Lower lobe of right lung (tissue), 2 donors: ENCODE data around the gene TLR10. TPM values are rescaled to one million over a fixed set of nuclear protein-coding genes. Genes with fewer than 3 reads are reported as not detected.

Source experiments
- ATAC-seq, 2 donors: fragments of 200-7000 bp; cut with Tn5 transposase; one replicate each; pipeline ENCODE4 v1.9.1; 2020 to 2022; ENCODE audit warnings: mild to moderate bottlenecking in 2 of 2, moderate library complexity in 2 of 2
- DNase-seq: peaks from one replicate; pipeline ENCODE4 v3.0.0-alpha.2; 2020
- H3K27ac ChIP-seq: fragments of 200-600 bp; one replicate; pipeline ENCODE4 v1.8.0; 2022
- H3K27me3 ChIP-seq: fragments of 200-600 bp; one replicate; pipeline ENCODE4 v1.8.0; 2022; ENCODE audit warnings: low read depth
- H3K36me3 ChIP-seq: fragments of 200-600 bp; one replicate; pipeline ENCODE4 v1.8.0; 2022; ENCODE audit warnings: mild to moderate bottlenecking
- H3K4me1 ChIP-seq: fragments of 200-600 bp; one replicate; pipeline ENCODE4 v1.8.0; 2022
- H3K4me3 ChIP-seq: fragments of 200-600 bp; one replicate; pipeline ENCODE4 v1.8.0; 2022; ENCODE audit warnings: mild to moderate bottlenecking
- H3K9me3 ChIP-seq: fragments of 200-600 bp; one replicate; pipeline ENCODE4 v1.8.0; 2022
- CTCF ChIP-seq: fragments of 200-600 bp; IDR thresholded peaks from one replicate; pipeline ENCODE4 v1.8.0; 2022; ENCODE audit warnings: antibody characterized with exemption, mild to moderate bottlenecking
- intact Hi-C: fragments of 100-400 bp; cut with DNase I; formaldehyde crosslinking; loops from one replicate; pipeline ENCODE4 v1.11.0; 2022
- long read RNA-seq: library from polyadenylated mRNA; unstranded; transcript quantifications from one replicate; pipeline ENCODE4 v2.0.0, GENCODE V29; 2021
- total RNA-seq: library from RNA; stranded (reverse); fragmentation: NEBNext Ultra II Directional; extraction: Animal tissue kit (Norgen Biotek cat#: 25700); gene quantifications from one replicate; pipeline ENCODE4 v1.2.1, GENCODE V29; 2021
- donor health status: DM: no; HTN: yes; CAD: no; lungs with severe emphysema.

Gene TLR10
- total RNA-seq: 1.2 TPM
- long read RNA-seq, partial matches to known transcripts: 0 of 1 reads
- long read RNA-seq, other reads (novel, unspliced or antisense): 1 of 1 reads

- Histone ChIP-seq H3K27ac (no peak within 1 kb of the TSS), H3K4me3 (peak within 1 kb of the TSS; percentile 4), H3K27me3 (no peaks in the 10 kb centered on the region), H3K4me1 (no peaks in the 10 kb centered on the region), H3K36me3 (no peaks in the 10 kb centered on the region), H3K9me3 (no peaks in the 10 kb centered on the region)
- intact Hi-C loops: no loop called here
- DNase-seq: no peak
- peak; percentile 66 for TF ChIP-seq CTCF
- peak; percentile 69 to 72 for ATAC-seq
These were observed at the start of gene TLR10 for GRCh38 chr4:38782452-38783108. TSS of gene TLR10 (minus strand) at chr4:38782990. CDS start at chr4:38775590, 7,400 bp downstream.

- H3K9me3 ChIP-seq: peaks cover 20% of the 10 kb centered on the region
- intact Hi-C loops: no loop called here
- no peak for TF ChIP-seq CTCF
- no peak for ATAC-seq
- H3K27me3 ChIP-seq: no peaks in the 10 kb centered on the region
- H3K4me3 ChIP-seq: no peak overlapping the region
- no peaks in the 10 kb centered on the region for H3K4me1 ChIP-seq
- H3K36me3 ChIP-seq: no peaks in the 10 kb centered on the region
- no peak overlapping the region for H3K27ac ChIP-seq
- DNase-seq: no peak
These were observed 49.4 kb upstream of the TLR10 start for GRCh38 chr4:38832206-38832605.

- DNase-seq: no peak
- Histone ChIP-seq H3K36me3 (no peaks in the 10 kb centered on the region), H3K27me3 (no peaks in the 10 kb centered on the region), H3K4me1 (no peaks in the 10 kb centered on the region), H3K9me3 (peaks cover 19% of the 10 kb centered on the region), H3K4me3 (no peak overlapping the region), H3K27ac (no peak overlapping the region)
- no peak for ATAC-seq
- intact Hi-C loops: no loop called here
- no peak for TF ChIP-seq CTCF
These were observed 48.9 kb upstream of the TLR10 start for GRCh38 chr4:38831653-38832052.

GRCh38 chr4:38829237-38829636, 46.4 kb upstream of the TLR10 start:
- DNase-seq (no peak), ATAC-seq (no peak)
- Histone ChIP-seq H3K4me1 (no peaks in the 10 kb centered on the region), H3K27me3 (no peaks in the 10 kb centered on the region), H3K4me3 (no peak overlapping the region), H3K9me3 (peaks cover 1% of the 10 kb centered on the region), H3K27ac (no peak overlapping the region), H3K36me3 (no peaks in the 10 kb centered on the region)
- TF ChIP-seq CTCF: no peak
- intact Hi-C loops: no loop called here

- TF ChIP-seq CTCF: no peak
- no peaks in the 10 kb centered on the region for H3K27me3 ChIP-seq
- DNase-seq (no peak), ATAC-seq (no peak)
- intact Hi-C loops: no loop called here
- H3K36me3 ChIP-seq: no peaks in the 10 kb centered on the region
- H3K27ac ChIP-seq: no peak overlapping the region
- H3K9me3 ChIP-seq: peaks cover 5% of the 10 kb centered on the region
- no peak overlapping the region for H3K4me3 ChIP-seq
- H3K4me1 ChIP-seq: no peaks in the 10 kb centered on the region
These were observed 41.0 kb upstream of the TLR10 start for GRCh38 chr4:38823766-38824165.
